ENCODE results near the gene PLXNA4. TPM values are rescaled to one million over a fixed set of nuclear protein-coding genes. Genes with fewer than 3 reads are reported as not detected.

Gene PLXNA4
- total RNA-seq, 1 experiment from 2014 or later = 0.10 TPM

GRCh38 chr7:132347858-132348257, 228.4 kb downstream of the PLXNA4 start:
- CTCF ChIA-PET = no interaction called here
- H3K4me1 ChIP-seq (ENCODE audit: control insufficient read depth, insufficient read depth, low read length) = no peaks in the 10 kb centered on the region

GRCh38 chr7:132347123-132347522, 229.1 kb downstream of the PLXNA4 start:
- CTCF ChIA-PET = no interaction called here
- no peak for ATAC-seq
- H3K27me3 ChIP-seq (ENCODE audit: control insufficient read depth, insufficient read depth, low read length) = peaks cover 18% of the 10 kb centered on the region

More at GRCh38 chr7:132347858-132348257, 228.4 kb downstream of the PLXNA4 start:
- H3K9me3 ChIP-seq (ENCODE audit: control insufficient read depth, insufficient read depth, low read depth, low read length) = no peaks in the 10 kb centered on the region
- POLR2A ChIA-PET = no interaction called here
- intact Hi-C loops (cut with micrococcal nuclease; ENCODE audit: unreplicated experiment) = no loop called here
- no peaks in the 10 kb centered on the region for H3K36me3 ChIP-seq (ENCODE audit: control insufficient read depth, insufficient read depth, low read length)
- no peak overlapping the region for H3K4me3 ChIP-seq (ENCODE audit: low read depth in 2 of 2, low read length in 2 of 2)
- TF ChIP-seq POLR2AphosphoS5 (IDR thresholded peaks at IDR 0.05; ENCODE audit: low read depth, low read length) (no peak), CTCF (IDR thresholded peaks at IDR 0.05) (no peak), REST (IDR thresholded peaks at IDR 0.05; ENCODE audit: insufficient read depth in 1 of 2, low read depth in 2 of 2, low read length in 1 of 2) (no peak), TCF7L2 (IDR thresholded peaks at IDR 0.05; ENCODE audit: low read depth, low read length) (no peak), SIN3A (IDR thresholded peaks at IDR 0.05; ENCODE audit: borderline replicate concordance, insufficient read depth, low read depth, low read length) (no peak)
- in situ Hi-C loops (cut with HindIII; ENCODE audit: low pct_unique_long_range_greater_than_20kb, low sequenced_read_pairs) = no loop called here
- no TSS peak for BruUV-seq (replicated peaks)
- no peak for DNase-seq (ENCODE audit: low read depth, low spot score)
- no peak overlapping the region for H3K27ac ChIP-seq (ENCODE audit: low read length)
- ATAC-seq = no peak
- peaks cover 21% of the 10 kb centered on the region for H3K27me3 ChIP-seq (ENCODE audit: control insufficient read depth, insufficient read depth, low read length)

More at GRCh38 chr7:132347123-132347522, 229.1 kb downstream of the PLXNA4 start:
- no peak for DNase-seq (ENCODE audit: low read depth, low spot score)
- no peaks in the 10 kb centered on the region for H3K4me1 ChIP-seq (ENCODE audit: control insufficient read depth, insufficient read depth, low read length)
- H3K27ac ChIP-seq (ENCODE audit: low read length) = no peak overlapping the region
- in situ Hi-C loops (cut with HindIII; ENCODE audit: low pct_unique_long_range_greater_than_20kb, low sequenced_read_pairs) (no loop called here), intact Hi-C loops (cut with micrococcal nuclease; ENCODE audit: unreplicated experiment) (no loop called here)
- BruUV-seq (replicated peaks) = no TSS peak
- H3K9me3 ChIP-seq (ENCODE audit: control insufficient read depth, insufficient read depth, low read depth, low read length) = no peaks in the 10 kb centered on the region
- H3K4me3 ChIP-seq (ENCODE audit: low read depth in 2 of 2, low read length in 2 of 2) = no peak overlapping the region
- TF ChIP-seq SIN3A (IDR thresholded peaks at IDR 0.05; ENCODE audit: borderline replicate concordance, insufficient read depth, low read depth, low read length) = no peak
- no peak for TF ChIP-seq TCF7L2 (IDR thresholded peaks at IDR 0.05; ENCODE audit: low read depth, low read length)
- no peak for TF ChIP-seq POLR2AphosphoS5 (IDR thresholded peaks at IDR 0.05; ENCODE audit: low read depth, low read length)
- TF ChIP-seq CTCF (IDR thresholded peaks at IDR 0.05) = no peak
- no peak for TF ChIP-seq REST (IDR thresholded peaks at IDR 0.05; ENCODE audit: insufficient read depth in 1 of 2, low read depth in 2 of 2, low read length in 1 of 2)
- POLR2A ChIA-PET = no interaction called here
- no peaks in the 10 kb centered on the region for H3K36me3 ChIP-seq (ENCODE audit: control insufficient read depth, insufficient read depth, low read length)

Data from Panc1 (cell line).